GM20000 (cell line): ENCODE results near the gene SLAIN1.

Experiments
- DNase-seq: peaks from one replicate; pipeline ENCODE4 v3.0.0; 2012; ENCODE audit warnings: low spot score
- CTCF ChIP-seq: IDR thresholded peaks from 2 replicates; pipeline ENCODE4 v1.5.1; 2012; ENCODE audit warnings: mild to moderate bottlenecking, control low read depth; ENCODE audit errors: extremely low read depth, missing control alignments

SLAIN1 gene

GRCh38 chr13:77811981-77812380 lies 114.5 kb downstream of the SLAIN1 start:
- no peak for TF ChIP-seq CTCF
- no peak for DNase-seq
